Epithelial cell of prostate (primary cell): ENCODE measurements around the gene CPLANE1.
"Not testable (repeated sequence)": the region's sequence is repeated elsewhere in the genome, so short reads cannot be mapped to it uniquely, and the experiment has no call there.

ENCODE experiments used
- DNase-seq: peaks from one replicate; pipeline ENCODE4 v3.0.0-alpha.2; 2011; ENCODE audit warnings: low read depth, low spot score
- H3K27ac ChIP-seq: fragments of 450-650 bp; 2 replicates; pipeline ENCODE4 v1.5.1; 2017; ENCODE audit warnings: mild to moderate bottlenecking

CPLANE1 gene

DNA sequence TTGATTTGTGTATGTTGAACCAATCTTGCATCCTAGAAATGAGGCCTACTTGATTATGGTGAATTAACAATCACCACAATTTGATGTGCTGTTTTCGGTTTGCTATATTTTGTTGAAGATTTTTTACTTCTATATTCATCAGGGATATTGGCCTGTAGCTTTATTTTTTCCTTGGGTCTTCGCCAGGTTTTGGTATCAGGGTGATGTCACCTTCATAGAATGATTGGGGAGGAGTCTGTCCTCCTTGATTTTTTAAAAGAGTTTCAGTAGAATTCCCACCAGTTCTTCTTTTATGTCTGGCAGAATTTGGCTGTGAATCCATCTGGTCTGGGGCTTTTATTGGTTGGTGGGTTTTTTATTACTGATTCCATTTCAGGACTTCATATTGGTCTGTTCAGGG is 115.2 kb downstream of the CPLANE1 start:
- no peak for DNase-seq
- peak overlapping the region; percentile 6 for H3K27ac ChIP-seq

DNA sequence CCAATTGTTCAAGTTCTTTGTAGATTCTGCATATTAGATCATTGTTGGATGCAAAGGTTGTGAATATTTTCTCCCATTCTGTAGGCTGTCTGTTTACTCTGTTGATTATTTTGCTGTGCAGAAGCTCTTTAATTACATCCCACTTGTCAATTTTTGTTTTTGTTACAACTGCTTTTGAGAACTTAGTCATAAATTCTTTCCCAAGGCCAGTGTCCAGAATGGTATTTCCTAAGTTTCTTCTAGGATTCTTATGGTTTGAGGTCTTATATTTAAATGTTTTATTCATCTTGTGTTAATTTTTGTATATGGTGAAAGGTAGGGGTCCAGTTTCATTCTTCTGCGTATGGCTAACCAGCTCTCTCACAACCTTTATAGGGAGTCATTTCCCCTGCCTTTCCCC is 116.5 kb downstream of the CPLANE1 start:
- no peak for DNase-seq
- no peak overlapping the region for H3K27ac ChIP-seq

DNA sequence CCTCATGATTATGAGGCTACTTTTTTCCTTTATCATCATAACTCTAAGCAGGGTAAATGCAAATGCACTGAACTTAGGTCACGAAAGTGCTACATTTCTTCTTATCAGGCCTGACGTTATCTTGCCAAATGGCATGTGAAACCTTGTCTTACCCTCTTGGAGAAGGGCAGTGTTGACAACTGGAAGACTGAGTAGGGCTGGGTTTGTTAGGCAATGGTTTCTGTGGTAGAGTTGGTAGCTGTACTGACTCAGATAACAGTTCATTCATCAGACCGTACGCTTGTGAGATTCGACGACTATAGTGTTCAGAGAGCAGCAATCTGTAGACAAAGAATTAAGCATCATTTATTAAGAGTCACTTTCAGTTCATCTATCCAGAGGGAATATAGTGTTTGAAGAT is 127.7 kb downstream of the CPLANE1 start:
- DNase-seq, result no peak
- H3K27ac ChIP-seq, result no peak overlapping the region

DNA sequence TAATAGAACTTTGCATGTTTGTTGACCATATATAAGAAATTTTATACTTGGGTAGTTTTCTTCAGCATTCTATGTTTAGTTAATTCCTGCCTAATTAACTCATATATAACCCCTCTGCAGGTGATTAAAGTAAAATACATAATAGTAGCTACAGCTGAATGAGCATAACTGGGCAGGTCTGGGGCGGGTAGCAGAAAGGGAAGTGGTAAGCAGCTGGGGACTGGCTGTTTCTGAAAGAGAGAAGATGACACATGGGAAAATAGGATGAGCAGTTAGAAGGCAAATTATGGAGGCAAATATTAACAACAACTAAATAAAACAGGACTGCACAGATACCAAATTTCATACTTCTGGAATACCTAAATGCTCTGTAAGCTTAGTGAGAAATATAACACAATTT is 128.1 kb downstream of the CPLANE1 start:
- no peak overlapping the region for H3K27ac ChIP-seq
- no peak for DNase-seq

DNA sequence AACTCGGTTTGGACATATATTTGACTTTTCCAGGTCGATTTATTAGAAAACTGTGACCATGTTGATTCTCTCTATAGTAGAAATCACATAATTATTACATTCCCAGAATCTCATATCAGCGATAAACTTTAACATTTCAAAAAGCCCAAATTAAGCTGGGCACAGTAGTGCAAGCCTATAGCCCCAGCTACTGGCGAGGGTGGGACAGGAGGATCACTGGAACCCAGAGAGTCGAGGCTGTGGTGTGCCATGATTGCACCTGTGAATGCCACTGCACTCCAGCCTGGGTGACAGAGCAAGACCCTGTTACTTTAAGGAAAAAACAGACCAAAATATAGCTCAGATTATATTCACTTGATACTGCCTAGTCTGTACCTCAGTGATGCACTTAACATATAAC is 128.9 kb downstream of the CPLANE1 start:
- DNase-seq, result no peak
- H3K27ac ChIP-seq, result no peak overlapping the region

DNA sequence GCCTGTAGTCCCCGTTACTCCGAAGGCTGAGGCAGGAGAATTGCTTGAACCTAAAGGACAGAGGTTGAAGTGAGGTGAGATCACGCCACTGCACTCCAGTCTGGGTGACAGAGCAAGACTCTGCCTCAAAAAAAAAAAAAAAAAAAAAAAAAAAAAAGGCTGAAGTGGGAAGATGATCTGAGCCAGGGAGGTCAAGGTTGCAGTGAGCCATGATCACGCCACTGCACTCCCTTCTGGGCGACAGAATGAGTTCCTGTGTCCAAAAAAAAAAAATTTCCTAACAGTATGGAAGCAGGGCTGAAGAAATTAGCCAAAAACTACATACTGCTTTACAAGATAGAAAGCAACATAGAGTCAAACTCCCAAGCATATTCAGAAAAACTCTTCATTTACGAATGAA is 132.8 kb downstream of the CPLANE1 start:
- no peak for DNase-seq
- no peak overlapping the region for H3K27ac ChIP-seq

DNA sequence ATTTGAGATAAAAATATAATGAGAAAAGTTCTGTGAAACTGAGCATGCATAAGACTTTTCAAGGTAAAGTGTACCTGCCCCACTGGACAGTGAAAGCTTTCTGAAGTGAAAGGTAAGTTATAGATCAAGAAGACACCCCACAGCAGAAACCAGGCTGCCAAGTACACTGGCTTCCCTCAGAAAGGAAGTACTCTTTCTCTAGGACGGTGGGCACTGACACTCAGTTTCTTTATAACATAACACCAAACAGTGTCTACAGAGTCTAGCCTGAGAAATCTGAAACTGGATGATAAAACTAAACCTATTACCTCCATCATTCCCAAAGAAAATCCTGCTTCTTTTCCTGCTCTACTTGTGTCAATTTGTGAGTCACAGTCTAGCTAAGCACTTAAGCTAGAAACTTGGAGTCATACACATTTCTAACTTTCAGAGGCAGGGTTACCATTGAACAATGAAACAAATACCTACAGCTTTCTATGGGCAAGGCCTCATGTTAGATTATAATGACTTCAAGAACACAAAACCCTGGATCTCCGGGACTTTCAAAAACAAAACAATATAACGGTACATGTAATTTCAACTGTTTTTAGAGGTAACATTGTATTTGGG is 136.7 kb downstream of the CPLANE1 start:
- DNase-seq, result no peak
- no peak overlapping the region for H3K27ac ChIP-seq

DNA sequence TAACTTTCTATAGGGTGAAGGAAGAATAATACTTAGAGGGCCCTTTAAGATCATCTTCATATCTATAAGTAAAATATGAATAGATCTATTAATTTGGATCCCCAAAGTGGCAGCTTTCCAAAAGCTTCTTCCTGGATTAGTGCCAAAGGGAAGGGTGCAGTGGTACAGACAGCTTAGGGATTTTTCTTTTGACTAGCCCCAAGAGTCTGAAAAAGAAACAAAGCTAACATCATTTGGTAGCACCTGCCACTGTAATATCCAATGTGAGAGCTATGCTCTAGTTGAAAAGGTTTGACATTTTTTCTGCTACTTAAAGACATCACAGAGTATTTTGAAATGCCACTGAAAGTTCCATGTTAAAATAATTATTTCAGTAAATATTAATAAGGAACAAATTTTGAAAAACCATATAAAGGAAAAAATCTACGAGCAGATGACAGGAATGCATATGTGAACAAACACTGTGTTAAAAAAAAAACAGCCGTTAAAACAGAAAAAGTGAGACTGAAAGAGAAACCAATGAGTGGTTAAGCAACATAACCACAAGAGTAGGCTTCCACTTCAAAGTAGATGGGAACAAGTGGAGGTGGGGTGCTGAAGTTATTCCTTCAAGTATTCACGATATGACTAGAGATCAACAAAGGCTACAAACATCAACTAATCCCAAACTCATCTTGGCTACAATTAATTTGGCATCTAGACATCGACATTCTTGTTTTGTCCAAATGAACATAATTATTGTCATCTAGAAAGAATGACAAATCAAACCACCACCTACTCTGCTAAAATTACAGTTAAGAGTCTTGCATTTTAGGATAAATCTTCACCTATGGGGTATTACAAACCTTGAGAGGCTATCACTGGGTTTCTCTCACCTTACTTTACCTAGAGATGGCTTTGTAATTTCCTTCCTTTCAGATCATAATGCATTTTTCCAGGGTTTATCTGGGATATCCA is 137.5 kb downstream of the CPLANE1 start:
- DNase-seq, result no peak
- H3K27ac ChIP-seq, result no peak overlapping the region

DNA sequence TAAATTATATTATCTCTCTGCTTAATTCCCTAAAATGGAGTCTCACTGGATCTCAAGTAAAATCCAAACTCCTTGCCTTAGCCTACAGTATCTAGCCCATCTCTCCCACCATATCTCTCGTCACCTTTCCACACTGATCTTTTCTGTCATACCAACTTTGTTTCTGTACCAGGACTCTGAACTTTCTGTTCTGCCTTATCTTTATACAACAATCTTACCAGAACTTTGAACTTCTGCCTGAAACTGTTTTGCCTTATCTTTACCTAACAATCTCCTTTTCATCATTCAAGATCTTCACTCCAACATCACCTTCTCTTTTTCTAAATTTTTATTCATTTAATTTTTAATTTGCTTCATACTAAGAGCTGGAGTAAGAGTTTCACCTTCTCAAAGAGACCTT is 139.0 kb downstream of the CPLANE1 start:
- no peak overlapping the region for H3K27ac ChIP-seq
- DNase-seq, result no peak

DNA sequence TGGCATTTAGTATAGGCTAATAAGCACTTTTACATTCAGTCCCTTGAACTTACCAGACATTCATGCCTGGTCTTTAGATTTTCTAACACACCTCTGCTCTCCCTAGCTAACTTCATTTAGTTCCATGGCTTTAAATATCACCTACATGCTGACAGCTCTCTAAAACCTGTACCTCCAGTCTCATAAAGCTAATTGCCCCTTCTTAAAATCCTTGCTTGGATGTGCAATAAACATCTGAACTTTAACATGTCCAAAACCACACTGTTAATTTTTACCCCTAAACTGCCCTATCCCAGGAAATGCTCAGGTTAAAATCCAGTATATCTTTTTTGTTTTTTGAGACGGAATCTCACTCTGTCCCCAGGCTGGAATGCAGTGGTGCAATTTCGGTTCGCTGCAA is 139.8 kb downstream of the CPLANE1 start:
- DNase-seq, result no peak
- H3K27ac ChIP-seq, result no peak overlapping the region

DNA sequence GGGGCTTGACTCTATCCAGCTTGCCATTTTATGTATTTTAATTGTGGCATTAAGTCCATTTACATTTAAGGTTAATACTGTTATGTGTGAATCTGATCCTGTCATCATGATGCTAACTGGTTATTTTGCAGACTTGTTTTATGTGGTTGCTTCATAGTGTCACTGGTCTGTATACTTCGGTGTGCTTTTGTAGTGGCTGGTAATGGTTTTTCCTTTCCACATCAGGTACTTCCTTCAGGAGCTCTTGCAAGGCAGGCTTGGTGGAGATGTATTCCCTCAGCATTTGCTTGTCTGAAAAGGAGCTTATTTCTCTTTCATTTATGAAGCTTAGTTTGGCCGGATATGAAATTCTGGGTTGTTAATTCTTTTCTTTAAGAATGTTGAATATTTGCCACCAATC is 145.9 kb downstream of the CPLANE1 start:
- H3K27ac ChIP-seq, result no peak overlapping the region

DNA sequence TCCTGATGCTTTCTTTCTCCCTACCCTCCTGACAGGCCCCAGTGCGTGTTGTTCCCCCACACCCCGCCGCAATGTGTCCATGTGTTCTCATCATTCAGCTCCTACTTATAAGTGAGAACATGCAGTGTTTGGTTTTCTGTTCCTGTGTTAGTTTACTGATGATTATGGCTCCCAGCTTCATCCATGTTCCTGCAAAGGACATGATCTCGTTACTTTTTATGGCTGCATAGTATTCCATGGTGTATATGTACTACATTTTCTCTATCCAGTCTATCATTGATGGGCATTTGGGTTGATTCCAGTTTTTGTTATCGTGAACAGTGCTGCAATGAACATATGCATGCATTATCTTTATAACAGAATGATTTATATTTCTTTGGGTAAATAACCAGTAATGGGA is 149.9 kb downstream of the CPLANE1 start:
- not testable (repeated sequence) for DNase-seq, H3K27ac ChIP-seq

More for the DNA sequence above, 145.9 kb downstream of the CPLANE1 start:
- DNase-seq, result no peak

DNA sequence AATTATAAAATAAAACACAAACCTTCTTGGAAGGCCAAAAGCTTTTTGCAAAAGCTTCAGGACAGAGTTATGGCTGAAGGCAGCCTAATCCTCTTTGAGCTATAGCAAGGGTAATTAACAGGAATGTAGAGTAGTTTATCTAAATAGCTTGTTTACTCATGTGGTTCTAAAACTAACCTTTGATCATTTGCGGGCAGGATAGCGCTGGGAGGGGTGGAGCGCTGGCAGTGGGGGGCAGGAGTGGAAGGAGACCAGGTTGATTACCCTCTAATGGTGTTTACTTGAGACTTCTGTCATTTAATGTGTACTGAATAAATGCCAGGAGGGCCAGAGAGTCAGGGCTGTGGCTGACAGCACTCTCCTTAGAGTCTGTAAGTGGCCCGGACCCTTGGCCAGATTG is 155.4 kb downstream of the CPLANE1 start:
- H3K27ac ChIP-seq, DNase-seq: not testable (repeated sequence)

DNA sequence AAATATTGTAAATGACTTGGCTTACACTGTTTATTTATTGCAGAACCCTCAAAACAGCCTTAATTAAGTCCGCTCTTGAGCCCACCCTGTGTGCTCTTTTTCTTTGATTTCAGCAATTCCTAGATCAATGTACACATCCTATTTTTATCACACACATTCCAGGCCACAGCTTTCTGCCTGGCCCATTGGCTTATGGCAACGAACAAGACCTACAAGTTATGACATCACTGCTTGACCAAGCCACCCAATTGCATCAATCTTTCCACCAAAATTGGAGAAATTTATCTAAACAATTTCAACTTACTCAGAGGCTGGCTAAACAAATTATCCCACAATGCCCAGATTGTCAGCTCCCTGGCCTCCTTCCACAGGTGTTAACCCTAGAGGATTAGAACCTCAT is 158.4 kb downstream of the CPLANE1 start:
- H3K27ac ChIP-seq, result no peak overlapping the region
- no peak for DNase-seq

DNA sequence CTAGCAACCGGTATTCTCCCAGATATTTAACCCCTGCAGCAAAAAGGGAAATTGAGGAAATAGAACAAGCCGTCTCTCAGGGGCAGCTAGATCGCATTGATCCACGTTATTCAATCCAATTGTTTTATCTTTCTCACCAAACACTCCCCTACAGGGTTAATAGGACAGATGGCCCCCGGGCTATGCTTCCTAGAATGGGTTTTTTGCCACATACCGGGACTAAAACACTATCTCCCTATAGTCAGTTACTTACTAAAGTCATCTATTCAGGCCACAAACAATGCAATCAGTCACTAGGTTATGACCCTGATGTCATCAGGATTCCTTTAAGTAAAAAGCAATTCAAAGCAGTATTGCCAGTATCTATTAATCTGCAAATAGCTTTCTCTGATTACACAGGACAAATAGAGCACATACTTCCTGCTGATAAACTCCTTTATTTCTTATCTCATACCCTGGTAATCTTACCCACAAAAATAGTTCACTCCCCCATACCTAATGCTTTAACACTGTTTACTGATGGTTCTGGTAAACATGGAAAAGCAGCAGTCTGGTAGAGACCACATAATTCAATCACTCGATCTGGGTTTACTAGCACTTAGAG is 159.0 kb downstream of the CPLANE1 start:
- no peak overlapping the region for H3K27ac ChIP-seq
- DNase-seq, result no peak

DNA sequence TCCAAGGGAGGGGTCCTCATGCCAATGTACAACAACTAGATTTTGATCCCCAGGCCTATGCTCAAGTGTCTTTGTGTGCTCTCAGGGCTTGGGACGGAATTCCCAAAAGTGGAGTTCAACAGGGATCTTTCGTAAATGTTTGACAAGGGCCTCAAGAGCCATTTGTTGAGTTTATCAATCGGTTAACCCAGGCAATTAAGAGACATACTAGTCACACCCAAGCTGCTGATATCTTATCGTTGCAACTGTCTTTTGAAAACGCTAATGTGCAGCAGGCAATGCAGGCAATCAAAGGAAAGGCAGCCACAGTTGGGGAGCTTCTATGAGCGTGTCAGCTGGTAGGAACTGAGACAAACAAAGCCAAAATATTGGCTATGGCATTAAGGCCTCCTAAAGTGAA is 161.2 kb downstream of the CPLANE1 start:
- DNase-seq, result no peak
- no peak overlapping the region for H3K27ac ChIP-seq

DNA sequence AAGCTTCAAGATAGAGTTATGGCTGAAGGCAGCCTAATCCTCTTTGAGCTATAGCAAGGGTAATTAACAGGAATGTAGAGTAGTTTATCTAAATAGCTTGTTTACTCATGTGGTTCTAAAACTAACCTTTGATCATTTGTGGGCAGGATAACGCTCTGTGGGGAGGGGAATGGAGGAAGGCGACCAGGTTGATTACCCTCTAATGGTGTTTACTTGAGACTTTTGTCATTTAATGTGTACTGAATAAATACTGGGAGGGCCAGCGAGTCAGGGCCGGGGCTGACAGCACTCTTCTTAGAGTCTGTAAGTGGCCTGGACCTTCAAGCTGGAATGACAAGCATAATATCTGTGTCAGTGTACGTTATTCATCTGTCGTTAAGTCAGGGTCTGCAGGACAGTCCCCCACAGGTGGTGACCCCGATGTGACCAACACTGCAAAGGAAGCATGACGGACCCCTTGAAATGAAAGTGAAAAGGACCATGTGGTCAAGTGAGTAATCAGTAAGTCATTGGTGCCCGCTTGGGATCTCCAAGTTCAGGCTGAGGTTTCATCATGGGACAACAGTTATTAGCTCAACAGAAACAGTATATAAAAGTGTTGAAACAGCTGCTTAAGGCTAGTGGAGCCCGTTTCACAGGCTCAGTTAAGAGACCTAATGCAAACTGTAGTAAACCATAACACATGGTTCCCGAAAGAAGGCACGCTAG is 162.6 kb downstream of the CPLANE1 start:
- H3K27ac ChIP-seq, result no peak overlapping the region
- no peak for DNase-seq

DNA sequence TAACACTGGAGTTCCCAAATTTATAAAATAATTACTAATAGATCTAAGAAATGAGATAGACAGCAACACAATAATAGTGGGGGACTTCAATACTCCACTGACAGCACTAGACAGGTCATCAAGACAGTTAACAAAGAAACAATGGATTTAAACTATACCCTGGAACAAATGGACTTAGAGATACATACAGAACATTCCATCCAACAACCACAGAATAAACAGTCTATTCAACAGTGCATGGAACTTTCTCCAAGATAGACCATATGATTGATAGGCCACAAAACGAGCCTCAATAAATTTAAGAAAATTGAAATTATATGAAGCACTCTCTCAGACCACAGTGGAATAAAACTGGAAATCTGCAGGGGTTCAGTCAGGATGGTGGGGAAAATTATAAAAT is 163.2 kb downstream of the CPLANE1 start:
- not testable (repeated sequence) for DNase-seq, H3K27ac ChIP-seq

DNA sequence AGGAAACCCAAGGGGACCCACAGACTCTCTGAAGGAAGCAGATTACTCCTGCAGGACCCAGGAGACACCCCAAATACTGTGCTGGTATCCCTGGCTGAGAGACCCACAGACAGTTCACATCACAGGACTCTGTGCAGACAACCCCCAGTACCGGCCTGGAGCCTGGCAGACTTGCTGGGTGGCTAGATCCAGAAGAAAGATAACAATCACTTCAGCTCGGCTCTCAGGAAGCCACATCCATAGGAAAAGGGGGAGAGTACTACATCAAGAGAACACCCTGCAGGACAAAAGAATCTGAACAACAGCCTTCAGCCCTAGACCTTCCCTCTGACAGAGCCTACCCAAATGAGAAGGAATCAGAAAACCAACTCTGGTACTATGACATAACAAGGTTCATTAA is 166.2 kb downstream of the CPLANE1 start:
- H3K27ac ChIP-seq, DNase-seq: not testable (repeated sequence)

DNA sequence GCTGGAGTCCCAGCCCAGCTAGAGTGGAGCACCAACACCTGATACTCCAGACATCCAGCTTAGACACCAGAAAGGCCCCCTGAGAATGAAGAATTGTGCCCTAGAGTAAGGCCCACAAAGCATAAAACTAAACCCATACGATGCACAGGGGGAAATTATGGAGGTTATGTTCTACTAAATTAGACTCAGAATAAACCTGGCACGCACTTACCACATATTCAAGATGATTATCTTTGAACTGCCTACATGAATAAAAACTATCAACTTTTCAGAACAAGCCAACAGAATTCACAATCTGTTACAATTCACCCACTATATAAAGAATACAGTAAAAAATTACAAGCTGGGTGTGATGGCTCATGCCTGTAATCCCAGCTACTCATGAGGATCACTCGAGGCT is 168.5 kb downstream of the CPLANE1 start:
- no peak overlapping the region for H3K27ac ChIP-seq
- DNase-seq, result no peak

DNA sequence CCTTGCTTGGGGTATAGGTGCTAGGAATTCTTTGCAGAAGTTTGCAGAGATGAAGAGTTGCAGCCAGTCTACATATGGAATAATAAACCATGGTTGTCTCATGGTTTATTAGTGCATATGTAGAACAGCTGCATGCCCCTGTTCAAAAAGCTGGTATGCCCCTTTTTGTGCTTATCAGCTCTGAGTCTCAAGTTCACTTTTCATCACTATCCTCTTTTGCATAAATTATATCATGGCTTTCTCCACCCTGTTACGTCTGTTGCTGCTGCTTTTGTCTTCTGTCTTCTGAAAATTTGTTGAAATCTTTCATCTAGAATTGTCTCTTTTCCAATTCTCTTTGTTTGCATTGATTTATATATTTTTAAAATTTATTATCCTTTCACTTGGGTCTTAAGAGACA is 172.0 kb downstream of the CPLANE1 start:
- no peak for DNase-seq
- H3K27ac ChIP-seq, result no peak overlapping the region
